HCT116 (cell line): ENCODE data around the gene COLEC11. TPM values are rescaled to one million over a fixed set of nuclear protein-coding genes. Genes with fewer than 3 reads are reported as not detected.

Experiments used
- ATAC-seq: fragments of 200-7000 bp; cut with Tn5 transposase; 2 replicates; pipeline ENCODE4 v1.9.1; 2020; ENCODE audit warnings: mild to moderate bottlenecking, moderate library complexity
- BruUV-seq: library from RNA; stranded (reverse); fragments of 400-500 nt; replicated peaks from 2 replicates; lab custom pipeline; 2021; lab: Mats Ljungman, UMichigan
- CTCF ChIA-PET: fragments of 300-600 bp; sonication (Branson Sonifier 250); formaldehyde crosslinking; loops from one replicate; lab custom pipeline; 2021; ENCODE audit warnings: antibody characterized with exemption; lab: Charles Lee
- POLR2A ChIA-PET: fragments of 300-600, 350-600 bp; sonication (Branson Sonifier 250); formaldehyde crosslinking; loops from one replicate; lab custom pipeline; 2021; ENCODE audit warnings: antibody characterized with exemption; lab: Charles Lee
- RAD21 ChIA-PET, 2 experiments: fragments of 300-600 bp; sonication (Branson Sonifier 250); formaldehyde crosslinking; loops; one replicate each; lab custom pipeline; 2023; ENCODE audit warnings: low total read pairs in 2 of 2; ENCODE audit not compliant: uncharacterized antibody in 2 of 2, unreplicated experiment in 2 of 2, low non-redundant PET in 1 of 2; lab: Charles Lee
- DNase-seq: peaks from one replicate; pipeline ENCODE4 v3.0.0-alpha.2; 2010; ENCODE audit warnings: low read depth, low spot score
- H2AFZ ChIP-seq: fragments of 200-600 bp; shearing (Covaris generic), sonication (generic); 2 replicates; pipeline ENCODE4 v1.6.1; 2017; ENCODE audit warnings: low read depth, mixed run types, mixed read lengths, antibody characterized with exemption, low read length; ENCODE audit not compliant: poor library complexity, severe bottlenecking
- H3K27ac ChIP-seq: 2 replicates; pipeline ENCODE4 v1.5.1; 2012; ENCODE audit warnings: low read depth, low read length
- H3K27me3 ChIP-seq: fragments of 200-600 bp; sonication (generic); 2 replicates; pipeline ENCODE4 v1.6.1; 2016; ENCODE audit warnings: mixed run types, low read length, mixed read lengths; ENCODE audit not compliant: insufficient read depth
- H3K36me3 ChIP-seq, 2 experiments: fragments of 200-500 bp in 1 of 2; fragments of 200-600 bp in 1 of 2; sonication (Bioruptor generic) in 1 of 2; sonication (generic) in 1 of 2; 2 replicates each; pipeline versions ENCODE4 v1.5.1 to v1.6.1; 2014 to 2016; ENCODE audit warnings: low read length in 2 of 2, inconsistent platforms in 1 of 2, mixed read lengths in 1 of 2, mixed run types in 1 of 2; ENCODE audit not compliant: insufficient read depth in 2 of 2, control insufficient read depth in 1 of 2
- H3K4me1 ChIP-seq, 2 experiments: fragments of 200-600 bp in 1 of 2; sonication (generic) in 1 of 2; 2 replicates each; pipeline versions ENCODE4 v1.5.1 to v1.6.1; 2012 to 2017; ENCODE audit warnings: low read length in 2 of 2, inconsistent platforms in 1 of 2, mild to moderate bottlenecking in 1 of 2, mixed read lengths in 1 of 2, mixed run types in 1 of 2, moderate library complexity in 1 of 2; ENCODE audit not compliant: insufficient read depth in 2 of 2, control insufficient read depth in 1 of 2
- H3K4me2 ChIP-seq: fragments of 200-600 bp; sonication (generic); 2 replicates; pipeline ENCODE4 v1.6.1; 2017; ENCODE audit warnings: mixed run types, low read length, mixed read lengths
- H3K4me3 ChIP-seq, 2 experiments: fragments of 200-600 bp in 1 of 2; sonication (generic) in 1 of 2; replicated peaks in 1 of 2; 2 replicates each; pipeline ENCODE4 v1.5.1; 2011 to 2016; ENCODE audit warnings: low read length in 2 of 2, control low read depth in 1 of 2, low read depth in 1 of 2, mild to moderate bottlenecking in 1 of 2, mixed read lengths in 1 of 2, mixed run types in 1 of 2
- H3K79me2 ChIP-seq: fragments of 200-600 bp; sonication (generic); 2 replicates; pipeline ENCODE4 v1.6.1; 2017; ENCODE audit warnings: mild to moderate bottlenecking, mixed run types, low read length, moderate library complexity, mixed read lengths; ENCODE audit not compliant: insufficient read depth
- H3K9ac ChIP-seq: fragments of 200-600 bp; sonication (generic); 2 replicates; pipeline ENCODE4 v1.6.1; 2016; ENCODE audit warnings: low read length, mixed read lengths
- H3K9me2 ChIP-seq: fragments of 200-600 bp; sonication (generic), shearing (Covaris generic); 2 replicates; pipeline ENCODE4 v1.6.1; 2017; ENCODE audit warnings: mixed run types, mild to moderate bottlenecking, moderate library complexity; ENCODE audit not compliant: insufficient read depth
- H3K9me3 ChIP-seq, 2 experiments: fragments of 200-500 bp in 1 of 2; fragments of 200-600 bp in 1 of 2; sonication (Bioruptor generic) in 1 of 2; sonication (generic) in 1 of 2; 2 replicates each; pipeline ENCODE4 v1.6.1; 2014 to 2017; ENCODE audit warnings: low read length in 2 of 2, mixed read lengths in 2 of 2, inconsistent platforms in 1 of 2, low read depth in 1 of 2, mild to moderate bottlenecking in 1 of 2, mixed run types in 1 of 2, moderate library complexity in 1 of 2; ENCODE audit not compliant: control insufficient read depth in 1 of 2, insufficient read depth in 1 of 2
- H4K20me1 ChIP-seq: fragments of 200-600 bp; sonication (generic), shearing (Covaris generic); 2 replicates; pipeline ENCODE4 v1.6.1; 2017; ENCODE audit warnings: mixed run types, mild to moderate bottlenecking, moderate library complexity; ENCODE audit not compliant: insufficient read depth
- CBX3 ChIP-seq: IDR thresholded peaks from 2 replicates; pipeline ENCODE4 v1.6.1; 2012; ENCODE audit warnings: low read depth
- CEBPB ChIP-seq: IDR thresholded peaks from 2 replicates; pipeline ENCODE4 v1.6.1; 2012; ENCODE audit warnings: low read depth
- EZH2 ChIP-seq: fragments of 200-600 bp; sonication (generic); IDR thresholded peaks from 2 replicates; pipeline ENCODE4 v1.6.1; 2017; ENCODE audit warnings: antibody characterized with exemption, mixed run types
- EZH2phosphoT487 ChIP-seq: fragments of 200-600 bp; IDR thresholded peaks from 2 replicates; pipeline ENCODE4 v1.6.1; 2018; ENCODE audit warnings: antibody characterized with exemption, borderline replicate concordance
- FOSL1 ChIP-seq: IDR thresholded peaks from 2 replicates; pipeline ENCODE4 v1.6.1; 2012; ENCODE audit warnings: low read depth
- JUND ChIP-seq: IDR thresholded peaks from 2 replicates; pipeline ENCODE4 v1.6.1; 2012
- POLR2A ChIP-seq: IDR thresholded peaks from 2 replicates; pipeline ENCODE4 v1.7.0; 2011; ENCODE audit warnings: borderline replicate concordance; ENCODE audit not compliant: insufficient read depth, insufficient read length; ENCODE audit errors: extremely low read depth
- RAD21 ChIP-seq: IDR thresholded peaks from 2 replicates; pipeline ENCODE4 v1.6.1; 2012; ENCODE audit warnings: low read depth, mild to moderate bottlenecking
- SP1 ChIP-seq: IDR thresholded peaks from 2 replicates; pipeline ENCODE4 v1.6.1; 2012; ENCODE audit warnings: low read depth
- TCF7L2 ChIP-seq: IDR thresholded peaks from 2 replicates; pipeline ENCODE4 v1.7.0; 2011; ENCODE audit warnings: borderline replicate concordance, inconsistent platforms; ENCODE audit not compliant: insufficient read depth, insufficient read length; ENCODE audit errors: extremely low read depth
- ZFX ChIP-seq: fragments of 450-650 bp; IDR thresholded peaks from 2 replicates; pipeline ENCODE4 v1.6.1; 2017
- intact Hi-C: fragments of 100-400 bp; cut with micrococcal nuclease; formaldehyde crosslinking; loops from 2 replicates; pipeline ENCODE4 v1.10.0; 2022
- total RNA-seq: library from RNA; stranded (reverse); gene quantifications from one replicate; pipeline ENCODE4 v1.2.1, GENCODE V29; 2021; ENCODE audit not compliant: unreplicated experiment
- TF ChIP-seq, protein P1 (sequence below): IDR thresholded peaks from 2 replicates; pipeline ENCODE4 v1.6.1; 2012
- TF ChIP-seq, protein P2 (sequence below): IDR thresholded peaks from 2 replicates; pipeline ENCODE4 v1.6.1; 2011; ENCODE audit warnings: mild to moderate bottlenecking, low read length, moderate library complexity; ENCODE audit not compliant: insufficient replicate concordance; ENCODE audit errors: extremely low read depth
- TF ChIP-seq, protein P3 (sequence below): IDR thresholded peaks from 2 replicates; pipeline ENCODE4 v1.6.1; 2012
- TF ChIP-seq, protein P4 (sequence below): IDR thresholded peaks from 2 replicates; pipeline ENCODE4 v1.6.1; 2012; ENCODE audit warnings: low read depth

COLEC11 gene
- total RNA-seq, 1 experiment from 2014 or later, result 0.15 TPM

DNA sequence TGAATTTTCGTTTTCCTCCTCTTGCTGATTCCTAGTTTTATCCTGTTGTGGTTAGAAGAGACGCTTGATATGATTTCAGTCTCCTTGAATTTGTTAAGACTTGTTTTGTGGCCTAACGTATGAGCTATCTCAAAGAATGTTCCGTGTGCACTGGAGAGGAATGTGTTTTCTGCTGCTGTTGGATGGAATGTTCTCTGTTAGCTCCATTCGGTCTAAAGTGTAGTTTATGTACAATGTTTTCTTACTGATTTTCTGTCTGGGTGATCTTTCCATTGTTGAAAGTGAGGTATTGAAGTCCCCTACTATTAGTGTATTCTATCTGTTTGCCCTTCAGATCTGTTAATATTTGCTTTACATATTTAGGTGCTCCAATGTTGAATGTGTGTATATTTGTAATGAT is 25.9 kb downstream of the COLEC11 start:
- no peak for ATAC-seq

More for the DNA sequence above, 25.9 kb downstream of the COLEC11 start:
- Histone ChIP-seq H3K27me3 (no peaks in the 10 kb centered on the region), H3K9me3 (no peaks in the 10 kb centered on the region), H3K9ac (no peak overlapping the region), H3K9me2 (no peaks in the 10 kb centered on the region), H3K36me3 (no peaks in the 10 kb centered on the region), H4K20me1 (no peaks in the 10 kb centered on the region), H3K4me3 (no peak overlapping the region), H3K4me1 (no peaks in the 10 kb centered on the region), H3K79me2 (no peaks in the 10 kb centered on the region), H3K4me2 (no peak overlapping the region), H3K27ac (no peak overlapping the region), H2AFZ (no peak overlapping the region)
- no TSS peak for BruUV-seq
- TF ChIP-seq EZH2 (no peak), ZFX (no peak), SP1 (no peak), CBX3 (no peak), JUND (no peak), TCF7L2 (no peak), EZH2phosphoT487 (no peak), RAD21 (no peak), POLR2A (no peak), FOSL1 (no peak), CEBPB (no peak)
- TF ChIP-seq, protein P1, sequence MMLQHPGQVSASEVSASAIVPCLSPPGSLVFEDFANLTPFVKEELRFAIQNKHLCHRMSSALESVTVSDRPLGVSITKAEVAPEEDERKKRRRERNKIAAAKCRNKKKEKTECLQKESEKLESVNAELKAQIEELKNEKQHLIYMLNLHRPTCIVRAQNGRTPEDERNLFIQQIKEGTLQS, result no peak
- TF ChIP-seq, protein P2, sequence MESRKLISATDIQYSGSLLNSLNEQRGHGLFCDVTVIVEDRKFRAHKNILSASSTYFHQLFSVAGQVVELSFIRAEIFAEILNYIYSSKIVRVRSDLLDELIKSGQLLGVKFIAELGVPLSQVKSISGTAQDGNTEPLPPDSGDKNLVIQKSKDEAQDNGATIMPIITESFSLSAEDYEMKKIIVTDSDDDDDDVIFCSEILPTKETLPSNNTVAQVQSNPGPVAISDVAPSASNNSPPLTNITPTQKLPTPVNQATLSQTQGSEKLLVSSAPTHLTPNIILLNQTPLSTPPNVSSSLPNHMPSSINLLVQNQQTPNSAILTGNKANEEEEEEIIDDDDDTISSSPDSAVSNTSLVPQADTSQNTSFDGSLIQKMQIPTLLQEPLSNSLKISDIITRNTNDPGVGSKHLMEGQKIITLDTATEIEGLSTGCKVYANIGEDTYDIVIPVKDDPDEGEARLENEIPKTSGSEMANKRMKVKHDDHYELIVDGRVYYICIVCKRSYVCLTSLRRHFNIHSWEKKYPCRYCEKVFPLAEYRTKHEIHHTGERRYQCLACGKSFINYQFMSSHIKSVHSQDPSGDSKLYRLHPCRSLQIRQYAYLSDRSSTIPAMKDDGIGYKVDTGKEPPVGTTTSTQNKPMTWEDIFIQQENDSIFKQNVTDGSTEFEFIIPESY, result no peak
- TF ChIP-seq, protein P3, sequence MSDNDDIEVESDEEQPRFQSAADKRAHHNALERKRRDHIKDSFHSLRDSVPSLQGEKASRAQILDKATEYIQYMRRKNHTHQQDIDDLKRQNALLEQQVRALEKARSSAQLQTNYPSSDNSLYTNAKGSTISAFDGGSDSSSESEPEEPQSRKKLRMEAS, result no peak
- TF ChIP-seq, protein P4, sequence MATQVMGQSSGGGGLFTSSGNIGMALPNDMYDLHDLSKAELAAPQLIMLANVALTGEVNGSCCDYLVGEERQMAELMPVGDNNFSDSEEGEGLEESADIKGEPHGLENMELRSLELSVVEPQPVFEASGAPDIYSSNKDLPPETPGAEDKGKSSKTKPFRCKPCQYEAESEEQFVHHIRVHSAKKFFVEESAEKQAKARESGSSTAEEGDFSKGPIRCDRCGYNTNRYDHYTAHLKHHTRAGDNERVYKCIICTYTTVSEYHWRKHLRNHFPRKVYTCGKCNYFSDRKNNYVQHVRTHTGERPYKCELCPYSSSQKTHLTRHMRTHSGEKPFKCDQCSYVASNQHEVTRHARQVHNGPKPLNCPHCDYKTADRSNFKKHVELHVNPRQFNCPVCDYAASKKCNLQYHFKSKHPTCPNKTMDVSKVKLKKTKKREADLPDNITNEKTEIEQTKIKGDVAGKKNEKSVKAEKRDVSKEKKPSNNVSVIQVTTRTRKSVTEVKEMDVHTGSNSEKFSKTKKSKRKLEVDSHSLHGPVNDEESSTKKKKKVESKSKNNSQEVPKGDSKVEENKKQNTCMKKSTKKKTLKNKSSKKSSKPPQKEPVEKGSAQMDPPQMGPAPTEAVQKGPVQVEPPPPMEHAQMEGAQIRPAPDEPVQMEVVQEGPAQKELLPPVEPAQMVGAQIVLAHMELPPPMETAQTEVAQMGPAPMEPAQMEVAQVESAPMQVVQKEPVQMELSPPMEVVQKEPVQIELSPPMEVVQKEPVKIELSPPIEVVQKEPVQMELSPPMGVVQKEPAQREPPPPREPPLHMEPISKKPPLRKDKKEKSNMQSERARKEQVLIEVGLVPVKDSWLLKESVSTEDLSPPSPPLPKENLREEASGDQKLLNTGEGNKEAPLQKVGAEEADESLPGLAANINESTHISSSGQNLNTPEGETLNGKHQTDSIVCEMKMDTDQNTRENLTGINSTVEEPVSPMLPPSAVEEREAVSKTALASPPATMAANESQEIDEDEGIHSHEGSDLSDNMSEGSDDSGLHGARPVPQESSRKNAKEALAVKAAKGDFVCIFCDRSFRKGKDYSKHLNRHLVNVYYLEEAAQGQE, result no peak
- ChIA-PET POLR2A (no interaction called here), CTCF (no interaction called here), RAD21 (no interaction called here)
- intact Hi-C loops, result no loop called here
- DNase-seq, result no peak
